ENCODE measurements around the gene LEFTY2. TPM values are rescaled to one million over a fixed set of nuclear protein-coding genes. Genes with fewer than 3 reads are reported as not detected.
"Not testable (repeated sequence)": the region's sequence is repeated elsewhere in the genome, so short reads cannot be mapped to it uniquely, and the experiment has no call there.

LEFTY2 gene
- total RNA-seq, 2 experiments from 2014 or later = not detected

DNA sequence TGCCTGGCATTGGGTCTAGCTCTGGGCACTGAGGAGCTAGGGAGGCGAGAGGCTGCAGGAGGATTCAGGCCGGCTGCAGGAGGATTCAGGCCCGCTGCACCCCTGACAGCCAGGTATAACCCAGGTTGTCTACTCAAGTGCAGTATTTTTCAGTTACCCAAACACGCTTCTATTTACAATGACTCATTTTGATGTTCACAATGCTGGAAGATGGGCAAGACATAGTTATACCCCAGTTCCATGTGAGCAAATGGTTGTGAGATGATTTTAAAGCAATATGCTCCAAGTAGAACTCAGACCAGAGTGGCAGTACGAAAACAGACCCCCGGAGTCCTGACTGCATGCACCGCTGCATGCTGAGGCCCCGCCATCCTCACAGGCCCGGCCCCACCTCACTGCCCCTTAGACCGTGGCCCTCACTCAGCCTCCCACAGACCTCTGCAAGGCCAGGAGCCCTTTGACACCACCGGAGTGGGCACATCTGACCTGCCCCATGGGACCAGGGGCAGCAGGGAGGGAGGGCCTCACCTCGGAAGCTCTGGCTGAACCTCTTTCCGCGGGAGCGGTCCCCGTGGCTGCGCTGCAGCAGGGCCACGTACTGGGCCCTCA is 52.6 kb downstream of the LEFTY2 start:
- no peaks in the 10 kb centered on the region for H3K36me3 Mint-ChIP-seq
- peaks cover 7% of the 10 kb centered on the region for H3K4me1 Mint-ChIP-seq
- no peak overlapping the region for H3K4me3 Mint-ChIP-seq
- no peaks in the 10 kb centered on the region for H3K27me3 Mint-ChIP-seq
- DNase-seq = no peak
- H3K9me3 Mint-ChIP-seq = no peaks in the 10 kb centered on the region
- H3K27ac Mint-ChIP-seq = no peak overlapping the region

DNA sequence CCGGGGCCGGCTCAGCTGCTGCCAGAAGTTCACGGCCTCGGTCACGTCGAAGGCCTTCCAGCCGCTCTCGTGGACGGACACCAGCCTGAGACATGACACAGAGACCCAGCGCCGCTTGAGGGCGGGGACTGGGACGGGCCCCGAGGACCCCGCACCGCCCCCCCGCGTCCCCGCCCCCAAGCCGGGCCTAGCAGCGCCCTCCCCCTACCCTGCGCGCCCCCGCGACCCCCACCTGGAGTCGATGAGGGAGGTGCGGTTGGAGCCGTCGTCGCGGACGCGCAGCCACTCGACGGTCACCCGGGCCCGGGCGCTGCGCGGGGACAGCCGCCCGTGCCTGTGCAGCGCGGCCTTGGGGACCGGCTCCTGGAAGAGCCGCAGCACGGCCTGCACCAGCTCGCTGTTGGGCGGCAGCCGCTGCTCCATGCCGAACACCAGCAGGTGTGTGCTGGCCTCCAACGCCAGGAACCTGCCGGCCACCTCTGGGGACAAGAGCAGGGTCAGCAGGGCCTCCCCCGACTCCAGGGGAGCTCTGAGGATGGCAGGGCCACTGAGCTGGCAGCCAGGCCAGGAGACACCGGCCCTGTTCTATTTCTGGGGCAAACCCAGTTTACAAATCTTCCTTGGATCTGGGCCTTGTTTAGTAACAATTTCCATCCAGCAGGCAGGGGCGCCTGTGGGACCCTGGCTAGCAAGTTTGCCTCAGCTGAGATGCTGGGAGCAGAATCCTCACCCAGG is 53.3 kb downstream of the LEFTY2 start:
- not testable (repeated sequence) for DNase-seq, H3K27ac Mint-ChIP-seq, H3K4me3 Mint-ChIP-seq, H3K9me3 Mint-ChIP-seq, H3K36me3 Mint-ChIP-seq, H3K27me3 Mint-ChIP-seq
- H3K4me1 Mint-ChIP-seq = peaks cover 10% of the 10 kb centered on the region

DNA sequence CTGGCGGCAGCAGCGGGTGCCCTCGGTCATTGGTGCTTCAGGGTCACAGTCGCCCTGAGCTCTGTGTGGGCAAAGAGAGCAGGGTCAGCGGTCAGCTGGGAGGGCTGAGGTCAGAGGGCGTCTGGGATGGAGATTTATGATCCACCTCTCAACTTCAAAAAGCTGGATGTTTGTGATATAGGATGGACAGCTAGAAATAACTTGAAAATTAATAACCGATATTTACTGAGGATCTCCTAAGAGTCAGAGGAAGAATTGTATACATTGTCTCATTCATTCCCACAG is 54.0 kb downstream of the LEFTY2 start:
- Mint-ChIP-seq H3K4me1 (peaks cover 10% of the 10 kb centered on the region), H3K27me3 (no peaks in the 10 kb centered on the region), H3K9me3 (no peaks in the 10 kb centered on the region), H3K36me3 (peaks cover 1% of the 10 kb centered on the region), H3K4me3 (no peak overlapping the region), H3K27ac (no peak overlapping the region)
- no peak for DNase-seq

Other genes starting within 250 kb of the LEFTY2 start
- gene SRP9, start 163.4 kb downstream of the LEFTY2 start, total RNA-seq = 100 to 1,000 TPM; 335 to 350 TPM
- 1 to 10 TPM; 2.7 to 4.3 TPM for gene EPHX1, start 131.1 kb downstream of the LEFTY2 start, total RNA-seq
- gene TMEM63A, start 58.8 kb downstream of the LEFTY2 start, total RNA-seq = 10 to 100 TPM; 29.5 to 33.0 TPM
- under 1 TPM in 1 of 2 experiments, not detected in 1; 0.39 TPM for gene LEFTY1, start 52.1 kb downstream of the LEFTY2 start, total RNA-seq
- gene PYCR2, start 17.0 kb downstream of the LEFTY2 start, total RNA-seq = 100 to 1,000 TPM; 142 to 149 TPM
- 10 to 100 TPM; 20.0 to 21.2 TPM for gene SDE2, start 58.1 kb upstream of the LEFTY2 start, total RNA-seq
- gene H3-3A, start 121.5 kb upstream of the LEFTY2 start, total RNA-seq = 100 to 1,000 TPM; 342 to 363 TPM
- gene ACBD3, start 245.5 kb upstream of the LEFTY2 start, total RNA-seq = 10 to 100 TPM; 19.2 to 19.7 TPM